Measurements from ENCODE around the gene PPP1R1B.

The PPP1R1B gene

GRCh38 chr17:39671651-39672521, 45.1 kb downstream of the PPP1R1B start:
- no peak for DNase-seq (ENCODE audit: extremely low read depth, insufficient read length)
- Histone ChIP-seq H3K36me3 (ENCODE audit: control insufficient read depth, insufficient read depth, low read length) (no peaks in the 10 kb centered on the region), H3K4me3 (replicated peaks; ENCODE audit: low read depth, low read length) (no peak overlapping the region), H3K27me3 (replicated peaks; ENCODE audit: control insufficient read depth, insufficient read depth, low read length) (no peaks in the 10 kb centered on the region; the same call in 1 of the 2 replicates)
- TF ChIP-seq, protein P1, sequence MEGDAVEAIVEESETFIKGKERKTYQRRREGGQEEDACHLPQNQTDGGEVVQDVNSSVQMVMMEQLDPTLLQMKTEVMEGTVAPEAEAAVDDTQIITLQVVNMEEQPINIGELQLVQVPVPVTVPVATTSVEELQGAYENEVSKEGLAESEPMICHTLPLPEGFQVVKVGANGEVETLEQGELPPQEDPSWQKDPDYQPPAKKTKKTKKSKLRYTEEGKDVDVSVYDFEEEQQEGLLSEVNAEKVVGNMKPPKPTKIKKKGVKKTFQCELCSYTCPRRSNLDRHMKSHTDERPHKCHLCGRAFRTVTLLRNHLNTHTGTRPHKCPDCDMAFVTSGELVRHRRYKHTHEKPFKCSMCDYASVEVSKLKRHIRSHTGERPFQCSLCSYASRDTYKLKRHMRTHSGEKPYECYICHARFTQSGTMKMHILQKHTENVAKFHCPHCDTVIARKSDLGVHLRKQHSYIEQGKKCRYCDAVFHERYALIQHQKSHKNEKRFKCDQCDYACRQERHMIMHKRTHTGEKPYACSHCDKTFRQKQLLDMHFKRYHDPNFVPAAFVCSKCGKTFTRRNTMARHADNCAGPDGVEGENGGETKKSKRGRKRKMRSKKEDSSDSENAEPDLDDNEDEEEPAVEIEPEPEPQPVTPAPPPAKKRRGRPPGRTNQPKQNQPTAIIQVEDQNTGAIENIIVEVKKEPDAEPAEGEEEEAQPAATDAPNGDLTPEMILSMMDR (IDR thresholded peaks at IDR 0.05; ENCODE audit: insufficient read depth, low read length, poor library complexity, severe bottlenecking), result peak; percentile 65

DNA sequence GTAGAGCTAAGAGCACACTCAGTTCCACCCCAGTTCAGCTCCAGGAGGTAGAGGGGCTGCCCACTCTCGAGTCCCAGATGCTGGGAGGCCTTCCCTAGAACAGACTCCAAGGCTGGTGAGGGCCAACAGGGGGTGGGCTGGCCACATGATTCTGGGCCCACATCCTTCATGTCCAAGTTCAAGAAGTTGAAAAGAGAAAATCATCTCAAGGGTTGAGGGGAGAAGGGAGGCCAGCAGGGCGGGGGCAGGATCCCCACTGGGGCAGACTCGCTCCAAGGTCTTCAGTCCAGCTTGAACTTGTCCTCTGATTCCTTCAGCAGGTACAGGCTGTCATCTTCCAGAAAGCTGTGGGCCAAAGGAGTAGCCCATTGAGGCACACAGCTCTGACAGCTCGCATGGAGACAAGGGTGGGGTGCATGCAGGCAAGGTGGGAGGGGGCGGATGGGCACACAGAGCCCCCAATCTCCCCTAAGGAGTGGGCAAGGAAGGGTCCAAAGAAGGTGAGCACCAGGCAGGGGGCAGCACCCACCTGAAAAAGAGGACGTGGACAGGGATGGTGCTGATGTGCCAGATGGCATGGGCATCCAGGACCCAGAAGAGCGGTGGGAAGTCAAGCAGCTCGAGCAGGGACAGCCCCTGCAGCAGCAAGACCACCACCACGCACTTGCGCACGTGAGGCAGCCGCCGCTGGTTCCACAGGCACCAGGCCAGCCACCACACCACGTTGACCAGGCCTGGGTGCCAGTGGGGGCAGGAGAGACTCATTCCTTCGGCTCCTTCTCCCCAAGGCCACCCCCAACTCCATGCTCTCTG, 46.0 kb downstream of the PPP1R1B start:
- Histone ChIP-seq H3K4me3 (replicated peaks; ENCODE audit: low read depth, low read length) (no peak overlapping the region), H3K27me3 (replicated peaks; ENCODE audit: control insufficient read depth, insufficient read depth, low read length) (no peaks in the 10 kb centered on the region; the same call in 1 of the 2 replicates), H3K36me3 (ENCODE audit: control insufficient read depth, insufficient read depth, low read length) (no peaks in the 10 kb centered on the region)
- TF ChIP-seq, protein P1 (IDR thresholded peaks at IDR 0.05; ENCODE audit: insufficient read depth, low read length, poor library complexity, severe bottlenecking), result no peak
- DNase-seq (ENCODE audit: extremely low read depth, insufficient read length), result no peak

- Histone ChIP-seq H3K27me3 (replicated peaks; ENCODE audit: control insufficient read depth, insufficient read depth, low read length) (no peaks in the 10 kb centered on the region; the same call in 1 of the 2 replicates), H3K4me3 (replicated peaks; ENCODE audit: low read depth, low read length) (no peak overlapping the region), H3K36me3 (ENCODE audit: control insufficient read depth, insufficient read depth, low read length) (no peaks in the 10 kb centered on the region)
- DNase-seq (ENCODE audit: extremely low read depth, insufficient read length), result no peak
- TF ChIP-seq, protein P1 (IDR thresholded peaks at IDR 0.05; ENCODE audit: insufficient read depth, low read length, poor library complexity, severe bottlenecking), result no peak
Measured at GRCh38 chr17:39673335-39674081, 46.8 kb downstream of the PPP1R1B start.

GRCh38 chr17:39674179-39674578, 47.4 kb downstream of the PPP1R1B start:
- TF ChIP-seq, protein P1 (IDR thresholded peaks at IDR 0.05; ENCODE audit: insufficient read depth, low read length, poor library complexity, severe bottlenecking), result no peak
- DNase-seq (ENCODE audit: extremely low read depth, insufficient read length), result no peak
- Histone ChIP-seq H3K27me3 (replicated peaks; ENCODE audit: control insufficient read depth, insufficient read depth, low read length) (no peaks in the 10 kb centered on the region; the same call in 1 of the 2 replicates), H3K36me3 (ENCODE audit: control insufficient read depth, insufficient read depth, low read length) (no peaks in the 10 kb centered on the region), H3K4me3 (replicated peaks; ENCODE audit: low read depth, low read length) (no peak overlapping the region)

- no peaks in the 10 kb centered on the region; the same call in 1 of the 2 replicates for H3K27me3 ChIP-seq (replicated peaks; ENCODE audit: control insufficient read depth, insufficient read depth, low read length)
- no peak for DNase-seq (ENCODE audit: extremely low read depth, insufficient read length)
- no peaks in the 10 kb centered on the region for H3K36me3 ChIP-seq (ENCODE audit: control insufficient read depth, insufficient read depth, low read length)
- TF ChIP-seq, protein P1 (IDR thresholded peaks at IDR 0.05; ENCODE audit: insufficient read depth, low read length, poor library complexity, severe bottlenecking), result no peak
- no peak overlapping the region for H3K4me3 ChIP-seq (replicated peaks; ENCODE audit: low read depth, low read length)
Measured at GRCh38 chr17:39674702-39675389, 48.1 kb downstream of the PPP1R1B start.
